ENCODE data around the gene ARHGEF17. TPM values are rescaled to one million over a fixed set of nuclear protein-coding genes. Genes with fewer than 3 reads are reported as not detected.

Gene ARHGEF17
- total RNA-seq, 1 donor from 2014 or later, result 67.5 TPM

DNA sequence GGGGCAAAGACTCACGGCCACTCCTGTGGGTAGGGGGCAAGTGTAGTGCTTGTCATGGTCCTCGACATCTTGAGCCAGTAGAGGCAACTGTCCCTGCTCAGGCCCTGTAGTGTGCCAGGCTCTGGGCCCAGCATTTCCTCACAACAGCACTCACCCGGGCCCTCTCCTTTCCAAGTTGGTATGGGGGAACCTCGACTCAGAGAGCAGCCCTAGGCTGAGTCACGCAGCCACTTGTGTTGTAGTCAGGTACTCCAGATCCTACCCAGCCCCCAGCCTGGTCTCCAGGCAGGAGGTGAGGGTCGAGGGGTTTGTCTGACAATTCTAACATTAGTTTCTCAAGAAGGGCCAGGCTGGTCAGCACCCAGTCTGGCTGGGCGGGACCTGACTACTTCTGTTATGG, 72.3 kb downstream of the ARHGEF17 start:
- no peak for DNase-seq (ENCODE audit: low read depth)

GRCh38 chr11:73380897-73381410, 72.9 kb downstream of the ARHGEF17 start:
- DNase-seq (ENCODE audit: low read depth), result no peak

DNA sequence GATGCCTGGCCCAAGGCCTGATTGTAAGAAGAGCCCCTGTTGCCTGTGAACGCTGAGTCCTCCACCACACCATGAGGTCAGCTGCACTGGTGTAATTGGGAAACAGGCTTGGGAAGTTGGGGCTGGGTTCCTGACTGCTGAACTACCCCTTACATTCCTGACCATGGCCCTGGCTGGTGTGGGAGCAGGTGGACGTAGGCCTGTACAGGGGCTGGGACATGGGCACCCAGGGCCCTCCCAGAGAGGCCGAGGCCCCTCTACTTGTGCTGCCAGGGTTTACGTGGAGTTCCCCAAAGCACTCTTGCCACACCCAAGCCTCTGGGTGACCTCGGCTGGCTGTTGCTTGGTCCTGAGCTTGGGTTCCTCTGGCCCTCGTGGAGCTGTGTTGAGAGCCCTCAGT, 73.5 kb downstream of the ARHGEF17 start:
- no peak for DNase-seq (ENCODE audit: low read depth)

DNA sequence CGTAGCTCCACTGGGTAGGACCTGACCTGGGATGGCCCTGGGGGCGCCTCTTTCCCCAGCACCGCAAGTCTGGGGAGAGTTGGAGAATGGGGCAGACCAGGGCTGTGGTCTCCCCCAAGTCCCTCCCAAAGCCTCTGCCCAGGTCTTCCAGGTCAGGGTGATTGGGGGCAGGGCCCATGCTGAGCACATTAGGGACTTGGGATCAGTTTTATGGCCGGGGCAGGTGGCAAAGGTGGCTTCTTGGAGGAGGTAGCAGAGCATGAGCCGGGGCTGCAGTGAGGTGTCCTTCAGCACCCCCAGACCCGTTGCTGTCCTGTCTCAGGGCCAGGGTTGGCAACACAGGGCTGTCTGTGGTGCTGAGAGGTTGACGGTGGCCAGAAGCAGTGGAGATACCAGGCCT, 74.1 kb downstream of the ARHGEF17 start:
- no peak for DNase-seq (ENCODE audit: low read depth)

- no peak for DNase-seq (ENCODE audit: low read depth)
These were observed 74.7 kb downstream of the ARHGEF17 start for GRCh38 chr11:73382747-73383146.

DNA sequence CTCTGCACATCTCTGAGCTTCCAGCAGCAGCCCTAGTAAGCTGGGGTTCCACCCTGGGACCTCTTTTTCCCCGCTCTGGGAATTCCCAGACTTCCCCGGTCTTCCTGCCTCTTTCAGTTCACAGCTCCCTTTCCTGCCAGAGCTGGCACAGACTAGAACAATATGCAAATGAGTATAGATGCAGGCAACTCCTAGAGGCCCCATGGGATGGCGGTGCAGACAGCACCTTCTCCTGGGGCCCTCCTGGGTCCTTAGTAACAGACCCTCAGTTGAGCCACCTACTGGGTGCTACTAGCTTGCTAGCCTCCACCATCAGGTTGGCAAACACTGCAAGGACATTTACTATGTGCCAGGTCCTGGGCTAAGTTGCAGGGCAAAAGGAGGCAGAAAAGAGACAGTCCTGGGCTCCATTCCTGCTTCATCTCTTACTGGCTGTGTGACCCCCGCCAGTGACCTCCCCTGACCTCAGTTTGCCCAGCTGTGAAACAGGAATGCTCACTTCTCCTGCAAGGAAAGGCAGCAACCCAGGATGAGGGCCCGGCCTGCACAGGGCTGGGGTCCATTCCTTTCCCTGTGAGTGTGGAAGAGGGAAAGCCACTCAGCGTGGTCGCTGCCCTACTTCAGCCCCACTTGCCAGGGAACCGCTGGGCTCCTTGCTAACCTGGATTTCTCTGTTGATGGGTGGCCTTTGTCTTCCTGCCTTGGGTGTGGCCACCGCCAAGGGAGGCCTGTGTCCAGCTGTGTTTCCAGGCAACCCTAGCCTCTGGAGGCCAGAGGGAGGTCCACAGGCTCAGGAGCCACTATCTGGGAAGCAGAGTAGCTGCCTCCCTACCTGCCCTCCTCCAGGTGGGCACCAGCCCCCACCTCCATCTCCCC, 75.4 kb downstream of the ARHGEF17 start:
- DNase-seq (ENCODE audit: low read depth), result peak; percentile 55

GRCh38 chr11:73384125-73384441, 76.0 kb downstream of the ARHGEF17 start:
- DNase-seq (ENCODE audit: low read depth), result no peak

DNA sequence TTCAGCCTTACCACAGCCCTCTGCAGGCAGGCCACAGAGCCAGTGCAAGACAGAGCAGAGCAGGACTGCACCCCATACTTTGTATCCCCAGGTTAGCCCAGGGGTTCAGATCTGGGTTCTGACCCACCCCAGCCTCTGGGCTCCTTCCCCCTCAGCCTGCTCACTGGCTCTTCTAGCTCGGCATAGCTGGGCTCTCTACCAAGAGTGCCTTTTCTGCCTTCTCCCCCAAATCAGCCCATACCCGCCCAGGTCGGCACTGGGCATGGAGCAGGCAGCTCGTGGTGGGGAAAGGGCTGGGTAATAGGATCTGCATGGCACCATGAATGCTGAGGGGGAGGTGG, 76.4 kb downstream of the ARHGEF17 start:
- no peak for DNase-seq (ENCODE audit: low read depth)

- no peak for DNase-seq (ENCODE audit: low read depth)
These were observed 77.0 kb downstream of the ARHGEF17 start for GRCh38 chr11:73384872-73385689.

DNA sequence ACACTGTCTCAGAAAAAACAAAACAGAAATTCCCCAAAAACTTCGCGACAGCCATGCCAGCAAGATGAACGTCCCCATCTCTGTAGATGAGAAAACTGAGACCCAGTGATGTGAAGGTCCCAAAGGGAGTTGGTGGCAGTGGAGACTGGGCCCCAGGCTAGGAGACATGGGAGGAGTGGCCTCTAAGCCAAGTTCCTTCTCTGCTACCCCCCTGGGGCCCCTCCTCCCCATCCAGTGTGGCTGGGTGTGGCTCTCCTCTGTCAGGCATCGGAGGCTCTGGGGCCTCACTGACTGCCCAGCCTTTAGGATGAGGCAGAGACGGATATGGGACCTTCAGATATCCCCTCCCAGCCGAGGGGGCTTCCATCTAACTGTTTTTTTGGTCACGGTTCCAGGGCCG, 77.9 kb downstream of the ARHGEF17 start:
- DNase-seq (ENCODE audit: low read depth), result no peak

DNA sequence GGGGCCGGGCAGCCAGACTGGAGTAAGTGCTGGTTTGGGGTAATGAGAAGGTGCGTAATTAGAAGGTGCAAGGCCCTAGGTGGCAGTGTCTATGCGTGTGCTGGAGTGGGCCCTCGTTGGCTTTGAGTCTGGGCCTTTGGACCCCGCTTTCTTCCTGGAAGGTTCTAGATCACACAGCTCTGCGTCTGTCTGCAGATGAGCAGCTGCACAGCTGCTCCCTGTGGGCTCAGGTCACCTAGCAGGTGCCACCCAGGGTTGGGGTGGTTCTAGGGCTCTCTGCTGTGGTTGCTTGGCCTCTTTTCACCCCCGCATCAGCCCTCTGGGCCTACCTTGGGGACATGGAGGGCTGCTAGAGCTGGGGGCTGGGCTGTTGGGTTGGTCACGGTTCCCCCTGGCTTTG, 78.5 kb downstream of the ARHGEF17 start:
- no peak for DNase-seq (ENCODE audit: low read depth)

DNA sequence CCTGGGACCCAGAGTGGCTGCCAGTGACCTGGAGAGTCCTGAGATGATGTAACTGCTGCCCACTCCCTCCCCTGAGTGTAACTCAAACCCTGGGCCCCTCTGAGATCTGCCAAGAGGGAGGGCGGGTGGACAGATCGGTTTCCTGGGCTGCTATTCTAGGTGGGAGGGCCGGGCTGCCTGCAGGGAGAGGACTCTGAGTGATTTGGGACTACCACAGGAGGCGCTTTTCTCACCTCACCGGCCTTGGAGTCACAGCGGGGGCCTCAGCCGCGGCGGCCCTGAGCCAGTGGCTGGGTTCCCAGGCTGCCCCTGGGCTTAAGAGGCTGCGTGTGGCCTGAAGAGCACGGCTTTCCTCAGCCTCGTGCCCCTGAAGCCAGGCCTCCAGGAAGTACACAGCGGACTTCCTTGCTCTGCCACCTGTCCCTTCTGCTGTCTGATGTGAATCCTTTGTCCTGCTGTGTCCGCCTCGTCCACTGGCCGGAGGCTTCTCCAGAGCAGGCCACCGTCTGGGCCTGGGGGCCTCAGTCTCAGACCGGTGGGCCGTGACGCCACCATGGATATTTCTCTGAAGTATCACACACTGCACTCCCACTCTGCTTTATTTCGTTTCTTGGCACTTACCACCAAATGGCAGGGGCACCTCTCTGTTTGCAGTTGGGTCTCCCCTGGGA, 79.7 kb downstream of the ARHGEF17 start:
- no peak for DNase-seq (ENCODE audit: low read depth)

DNA sequence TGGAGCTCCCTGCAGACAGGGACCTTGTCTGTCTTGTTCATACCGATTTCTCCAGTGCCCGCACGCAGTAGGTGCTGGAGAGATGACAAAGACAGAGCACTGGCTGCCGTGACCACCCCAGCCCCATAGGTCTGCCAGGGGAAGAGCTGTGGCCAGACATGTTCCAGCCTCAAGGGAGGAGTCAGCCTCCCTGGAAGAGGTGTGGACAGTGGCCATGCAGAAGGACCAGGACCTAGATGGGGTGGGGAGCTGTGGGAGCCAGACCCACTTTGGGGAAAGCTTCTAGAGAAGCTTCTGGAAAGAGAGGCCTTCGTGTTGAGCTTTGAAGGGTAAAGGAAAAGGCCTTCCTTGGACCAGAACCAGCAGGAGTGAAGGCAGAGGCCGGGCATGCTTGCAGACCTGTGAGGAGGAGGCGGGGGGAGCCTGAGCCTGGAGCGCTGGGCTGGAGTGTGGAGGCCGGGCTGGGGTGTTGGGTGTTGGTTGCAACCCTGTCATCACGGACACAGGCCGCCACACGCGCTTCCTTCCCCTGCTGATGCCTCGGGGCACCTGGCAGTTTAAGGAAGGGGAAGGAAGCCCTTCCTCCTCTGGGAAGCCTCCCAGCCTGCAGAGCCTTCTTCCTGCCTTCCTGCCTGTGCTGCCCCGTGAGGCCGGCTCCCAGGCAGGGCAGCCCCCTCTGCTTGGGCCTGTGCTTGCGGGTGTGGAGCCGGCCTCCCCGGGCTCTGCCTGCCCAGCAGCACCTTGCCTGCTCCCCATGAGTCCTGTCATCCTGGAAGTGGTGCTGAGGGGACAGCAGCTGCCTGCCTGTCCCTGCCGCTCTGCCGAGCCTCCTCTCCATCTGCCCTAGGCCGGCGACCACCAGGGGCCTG, 80.4 kb downstream of the ARHGEF17 start:
- DNase-seq (ENCODE audit: low read depth), result no peak

DNA sequence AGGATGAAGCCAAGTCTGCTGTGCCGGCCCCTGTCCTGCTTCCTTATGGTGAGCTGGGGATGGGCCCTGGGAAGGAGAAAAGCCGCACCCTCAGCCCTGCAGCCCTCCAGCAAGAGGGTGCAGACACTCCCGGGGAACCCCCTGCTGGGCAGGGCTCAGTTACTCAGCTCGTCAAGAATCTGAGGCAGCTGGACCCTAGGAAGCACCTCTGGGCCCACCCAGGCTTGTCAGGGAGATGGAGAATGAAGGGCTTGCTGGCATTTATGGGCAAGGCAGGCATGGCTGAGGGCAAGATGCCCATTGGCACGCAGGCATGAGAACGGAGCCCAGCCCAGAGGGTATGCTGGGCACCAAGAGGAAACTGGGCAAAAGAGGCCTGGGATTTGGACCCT, 81.1 kb downstream of the ARHGEF17 start:
- no peak for DNase-seq (ENCODE audit: low read depth)

DNA sequence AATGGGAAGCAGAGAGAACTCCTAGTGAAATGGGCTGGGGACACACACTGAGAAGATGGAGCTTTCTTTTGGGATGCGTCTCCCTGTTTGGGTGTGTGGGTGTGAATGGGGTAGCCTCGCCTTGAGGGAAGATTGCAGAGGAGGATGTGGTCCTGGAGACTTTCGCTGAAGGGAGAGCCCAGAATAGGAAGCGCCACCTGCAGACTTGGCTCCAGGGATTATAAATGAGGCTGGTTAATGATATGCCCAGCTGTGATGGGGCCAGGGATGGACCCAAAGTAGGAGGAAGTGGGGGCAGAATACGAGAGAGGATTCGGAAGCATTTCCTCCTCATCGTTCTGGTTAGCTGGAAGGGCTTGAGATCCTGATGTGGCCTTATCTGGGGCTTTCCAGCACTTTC, 81.8 kb downstream of the ARHGEF17 start:
- no peak for DNase-seq (ENCODE audit: low read depth)

GRCh38 chr11:73390601-73391565, 82.8 kb downstream of the ARHGEF17 start:
- DNase-seq (ENCODE audit: low read depth), result no peak

GRCh38 chr11:73391665-73392064, 83.6 kb downstream of the ARHGEF17 start:
- no peak for DNase-seq (ENCODE audit: low read depth)

- no peak for DNase-seq (ENCODE audit: low read depth)
These were observed 84.3 kb downstream of the ARHGEF17 start for GRCh38 chr11:73392108-73393010.

GRCh38 chr11:73393011-73393380, 84.9 kb downstream of the ARHGEF17 start:
- no peak for DNase-seq (ENCODE audit: low read depth)

All from renal cortical epithelial cell (primary cell).